ENCODE data around the gene ADA.

Gene ADA

GRCh38 chr20:44624743-44625271, 26.7 kb downstream of the ADA start:
- H3K4me3 ChIP-seq (ENCODE audit: low read depth, low read length): no peak overlapping the region
- no peak for TF ChIP-seq CTCF (IDR thresholded peaks at IDR 0.05; ENCODE audit: control insufficient read depth, extremely low read depth, insufficient read depth)
- no peak for DNase-seq (ENCODE audit: low read depth)

GRCh38 chr20:44624152-44624551, 27.3 kb downstream of the ADA start:
- DNase-seq (ENCODE audit: low read depth): no peak
- TF ChIP-seq CTCF (IDR thresholded peaks at IDR 0.05; ENCODE audit: control insufficient read depth, extremely low read depth, insufficient read depth): no peak
- H3K4me3 ChIP-seq (ENCODE audit: low read depth, low read length): no peak overlapping the region

DNA sequence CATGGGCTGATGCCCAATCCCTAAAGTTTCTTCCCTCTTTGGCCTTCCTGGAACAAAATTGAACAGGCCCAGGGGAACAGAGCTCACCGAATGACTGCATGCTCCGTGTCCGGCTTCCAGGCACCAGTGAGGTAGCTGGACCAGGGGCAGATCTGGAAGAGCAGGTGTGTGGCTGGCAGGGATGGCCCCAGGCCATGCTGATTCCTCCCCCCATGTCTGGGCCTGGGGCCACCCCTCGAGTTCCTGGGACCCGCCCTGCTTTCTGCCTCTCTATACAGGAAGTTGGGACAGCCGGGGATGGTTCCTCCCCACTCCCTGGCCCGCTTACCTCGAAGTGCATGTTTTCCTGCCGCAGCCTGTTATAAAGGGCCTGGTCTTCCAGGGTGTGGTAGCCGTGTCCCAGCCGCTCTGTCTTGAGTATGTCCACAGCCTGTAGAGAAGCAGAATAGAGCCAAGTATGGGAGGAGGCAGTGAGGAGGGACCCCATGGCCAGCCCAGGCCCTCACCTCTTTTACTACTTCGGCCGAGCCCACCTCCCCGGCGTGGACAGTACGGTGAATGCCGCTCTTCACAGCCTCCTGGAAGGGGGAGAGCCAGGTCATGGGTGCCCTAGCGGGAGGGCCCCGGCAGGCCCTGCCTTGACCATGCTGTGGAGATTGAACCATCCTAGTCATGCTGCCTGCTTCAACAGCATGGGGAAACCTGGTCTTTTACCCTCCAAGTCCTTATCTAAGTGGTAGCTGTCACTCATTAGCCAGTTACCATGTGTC, 28.8 kb downstream of the ADA start:
- no peak overlapping the region for H3K4me3 ChIP-seq (ENCODE audit: low read depth, low read length)
- no peak for TF ChIP-seq CTCF (IDR thresholded peaks at IDR 0.05; ENCODE audit: control insufficient read depth, extremely low read depth, insufficient read depth)
- DNase-seq (ENCODE audit: low read depth): no peak

DNA sequence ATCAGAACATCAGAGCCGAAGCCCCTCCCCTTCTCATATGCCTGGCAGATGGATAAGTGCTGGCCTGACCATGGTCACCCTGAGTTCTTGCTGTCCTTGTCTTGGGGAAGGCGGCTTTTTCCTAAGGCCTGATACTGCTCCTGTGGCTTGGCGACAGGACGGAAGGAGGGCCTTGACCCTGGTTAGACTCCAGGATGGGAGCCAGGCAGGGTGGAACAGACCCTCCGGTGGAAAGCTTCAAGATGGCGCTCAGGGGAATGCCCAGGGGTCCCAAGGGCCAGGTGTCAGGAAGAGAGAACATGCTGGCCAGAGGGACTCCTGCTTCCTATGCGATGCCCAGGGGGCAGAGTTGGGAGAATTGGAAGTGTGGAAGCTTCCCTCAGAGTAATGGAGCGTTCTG, 29.6 kb downstream of the ADA start:
- TF ChIP-seq CTCF (IDR thresholded peaks at IDR 0.05; ENCODE audit: control insufficient read depth, extremely low read depth, insufficient read depth): no peak
- H3K4me3 ChIP-seq (ENCODE audit: low read depth, low read length): no peak overlapping the region

GRCh38 chr20:44621325-44621724, 30.2 kb downstream of the ADA start:
- H3K4me3 ChIP-seq (ENCODE audit: low read depth, low read length): no peak overlapping the region
- no peak for DNase-seq (ENCODE audit: low read depth)
- no peak for TF ChIP-seq CTCF (IDR thresholded peaks at IDR 0.05; ENCODE audit: control insufficient read depth, extremely low read depth, insufficient read depth)

More for the DNA sequence above, 29.6 kb downstream of the ADA start:
- DNase-seq (ENCODE audit: low read depth): no peak

GRCh38 chr20:44620030-44620429, 31.5 kb downstream of the ADA start:
- TF ChIP-seq CTCF (IDR thresholded peaks at IDR 0.05; ENCODE audit: control insufficient read depth, extremely low read depth, insufficient read depth): no peak
- DNase-seq (ENCODE audit: low read depth): no peak
- no peak overlapping the region for H3K4me3 ChIP-seq (ENCODE audit: low read depth, low read length)

GRCh38 chr20:44619294-44619693, 32.2 kb downstream of the ADA start:
- TF ChIP-seq CTCF (IDR thresholded peaks at IDR 0.05; ENCODE audit: control insufficient read depth, extremely low read depth, insufficient read depth): no peak
- DNase-seq (ENCODE audit: low read depth): no peak
- no peak overlapping the region for H3K4me3 ChIP-seq (ENCODE audit: low read depth, low read length)
